ENCODE results near the gene ARG2. TPM values are rescaled to one million over a fixed set of nuclear protein-coding genes. Genes with fewer than 3 reads are reported as not detected.

ARG2 gene
- total and polyA plus RNA-seq, 2 of the 4 experiments (the other 2 are of a cell fraction), result 1.1 to 2.5 TPM

DNA sequence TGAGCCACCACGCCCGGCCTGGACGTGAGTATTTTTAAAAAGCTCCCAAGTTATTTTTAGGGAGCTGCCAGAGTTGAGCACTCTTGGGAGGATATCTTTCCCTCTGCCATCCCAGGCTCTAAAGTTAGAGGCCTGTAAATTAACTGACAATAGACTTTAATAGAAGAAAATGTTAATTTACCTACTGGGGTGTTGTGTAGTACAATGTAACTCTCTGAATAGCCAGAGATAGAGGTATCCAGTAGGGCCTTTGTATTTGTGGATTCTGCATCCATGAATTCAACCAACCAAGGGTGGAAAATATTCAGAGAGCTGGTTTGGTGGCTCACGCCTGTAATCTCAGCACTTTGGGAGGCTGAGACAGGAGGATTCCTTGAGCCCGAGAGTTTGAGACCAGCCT is 12.1 kb upstream of the ARG2 start:
- Histone ChIP-seq H2AFZ (replicated peaks; ENCODE audit: low read length, poor library complexity) (no peak overlapping the region), H2BK20ac (ENCODE audit: low read depth, low read length) (no peak overlapping the region), H4K5ac (ENCODE audit: low read depth, low read length) (no peak overlapping the region), H3K9ac (ENCODE audit: low read depth, low read length) (no peak overlapping the region), H3K9me1 (ENCODE audit: insufficient read depth, low read length) (no peaks in the 10 kb centered on the region), H3K4me1 (ENCODE audit: control insufficient read depth, insufficient read depth, low read length) (no peaks in the 10 kb centered on the region), H2AK9ac (replicated peaks; ENCODE audit: low read depth, low read length, poor library complexity) (no peak overlapping the region), H3K36me3 (ENCODE audit: control insufficient read depth, insufficient read depth, low read length) (no peaks in the 10 kb centered on the region), H2BK15ac (ENCODE audit: low read depth, low read length) (no peak overlapping the region), H2AK5ac (ENCODE audit: low read depth, low read length) (no peak overlapping the region), H4K20me1 (ENCODE audit: insufficient read depth, low read length) (no peaks in the 10 kb centered on the region), H4K91ac (ENCODE audit: insufficient read depth, low read depth, low read length) (no peak overlapping the region), H3K4ac (ENCODE audit: low read depth, low read length) (no peak overlapping the region), H3K9me3 (ENCODE audit: control insufficient read depth, insufficient read depth, low read length) (no peaks in the 10 kb centered on the region), H3K4me2 (ENCODE audit: low read depth, low read length) (no peak overlapping the region), H3K79me1 (ENCODE audit: low read depth in 1 of 2, low read length in 2 of 2) (no peaks in the 10 kb centered on the region), H3K23ac (ENCODE audit: low read depth, low read length) (no peak overlapping the region), H3K14ac (replicated peaks; ENCODE audit: low read depth, low read length) (no peak overlapping the region), H3K27ac (ENCODE audit: insufficient read depth, low read length) (no peak overlapping the region), H2BK120ac (ENCODE audit: low read depth, low read length) (no peak overlapping the region), H4K8ac (ENCODE audit: low read depth in 2 of 2, low read length in 2 of 2) (no peak overlapping the region), H3K18ac (ENCODE audit: low read depth, low read length) (no peak overlapping the region), H3K27me3 (ENCODE audit: control insufficient read depth, insufficient read depth, low read length) (peaks cover 29% of the 10 kb centered on the region), H3K56ac (ENCODE audit: extremely low read depth, insufficient read depth, low read length) (no peak overlapping the region), H2BK5ac (ENCODE audit: low read depth, low read length, poor library complexity, severe bottlenecking) (no peak overlapping the region), H3K4me3 (ENCODE audit: insufficient read depth, low read depth, low read length) (no peak overlapping the region)
- BruUV-seq (replicated peaks), result no TSS peak
- WGBS, 2 experiments (ENCODE audit: extremely low coverage in 2 of 2, insufficient read length in 1 of 2), result no CpG with 5 or more reads among the region's 5 CpGs
- CTCF ChIA-PET, result interaction anchor here (1.3 kb wide), 1 partner anchor 11 kb away, joined by 4 read pairs; no protein-coding TSS in a partner anchor
- in situ Hi-C loops (cut with MboI; ENCODE audit: low sequenced_read_pairs) (no loop called here), intact Hi-C loops (cut with micrococcal nuclease) (no loop called here), dilution Hi-C loops (cut with HindIII; ENCODE audit: low sequenced_read_pairs, unreplicated experiment) (no loop called here)
- DNase-seq, result no peak
- no peak for ATAC-seq (ENCODE audit: low read depth)
- TF ChIP-seq, protein P1, sequence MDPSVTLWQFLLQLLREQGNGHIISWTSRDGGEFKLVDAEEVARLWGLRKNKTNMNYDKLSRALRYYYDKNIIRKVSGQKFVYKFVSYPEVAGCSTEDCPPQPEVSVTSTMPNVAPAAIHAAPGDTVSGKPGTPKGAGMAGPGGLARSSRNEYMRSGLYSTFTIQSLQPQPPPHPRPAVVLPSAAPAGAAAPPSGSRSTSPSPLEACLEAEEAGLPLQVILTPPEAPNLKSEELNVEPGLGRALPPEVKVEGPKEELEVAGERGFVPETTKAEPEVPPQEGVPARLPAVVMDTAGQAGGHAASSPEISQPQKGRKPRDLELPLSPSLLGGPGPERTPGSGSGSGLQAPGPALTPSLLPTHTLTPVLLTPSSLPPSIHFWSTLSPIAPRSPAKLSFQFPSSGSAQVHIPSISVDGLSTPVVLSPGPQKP (IDR thresholded peaks at IDR 0.05; ENCODE audit: borderline replicate concordance, low read depth, low read length), result no peak
- TF ChIP-seq SMC3 (IDR thresholded peaks at IDR 0.05; ENCODE audit: low read depth, low read length) (no peak), MAFK (IDR thresholded peaks at IDR 0.05; ENCODE audit: low read depth, low read length) (no peak), CEBPB (IDR thresholded peaks at IDR 0.05; ENCODE audit: low read depth, low read length) (no peak), RAD21 (IDR thresholded peaks at IDR 0.05; ENCODE audit: low read length) (no peak), USF2 (IDR thresholded peaks at IDR 0.05; ENCODE audit: low read depth, low read length) (no peak), BHLHE40 (IDR thresholded peaks at IDR 0.05; ENCODE audit: low read depth, low read length) (no peak), POLR2A (IDR thresholded peaks at IDR 0.05; ENCODE audit: low read depth, low read length) (no peak), MXI1 (IDR thresholded peaks at IDR 0.05; ENCODE audit: borderline replicate concordance, low read depth, low read length) (no peak), RFX5 (IDR thresholded peaks at IDR 0.05; ENCODE audit: low read depth, low read length) (no peak), CHD1 (IDR thresholded peaks at IDR 0.05; ENCODE audit: low read depth, low read length) (no peak), CTCF (conservative IDR thresholded peaks at IDR 0.05; ENCODE audit: low read depth, low read length) (no peak), NFE2L2 (IDR thresholded peaks at IDR 0.05; ENCODE audit: low read depth, low read length) (no peak)
- POLR2A ChIA-PET (ENCODE audit: unreplicated experiment), result no interaction called here

Data from IMR-90 (cell line).